ENCODE results near the gene MRPS5.

The MRPS5 gene

DNA sequence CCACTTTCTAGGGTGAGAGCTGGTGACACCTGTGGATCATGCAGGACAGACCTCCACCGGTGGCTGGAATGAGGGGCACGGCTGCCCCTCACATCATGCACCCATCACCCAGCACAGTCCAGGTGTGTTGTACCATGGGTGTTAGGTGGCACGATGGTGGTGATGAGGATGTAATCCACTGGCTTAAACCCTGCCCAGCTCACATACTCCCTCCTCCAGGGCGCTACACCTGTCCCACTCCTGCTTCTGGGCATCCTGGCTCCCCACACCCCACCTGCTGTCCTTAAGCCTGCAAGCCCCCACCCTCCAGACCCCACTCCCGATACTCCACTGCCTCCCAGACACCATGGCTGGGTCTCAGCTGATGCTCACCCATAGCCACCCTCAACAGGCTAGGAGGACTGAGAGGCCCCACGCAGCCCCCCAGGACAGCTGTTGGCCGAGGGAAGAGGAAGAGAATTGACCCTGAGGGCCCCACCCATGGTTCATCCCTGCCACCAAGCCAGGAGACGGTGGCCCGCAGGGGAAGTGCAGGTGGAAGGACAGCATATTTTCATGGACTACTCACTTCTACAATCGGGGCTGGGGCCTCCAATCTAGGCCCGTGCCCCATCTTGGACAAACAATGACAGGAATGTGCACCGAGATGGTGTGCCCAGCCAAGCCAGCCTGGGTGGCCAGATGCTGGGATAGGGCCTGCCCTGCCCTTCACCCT, 61.8 kb downstream of the MRPS5 start:
- no peak for DNase-seq

DNA sequence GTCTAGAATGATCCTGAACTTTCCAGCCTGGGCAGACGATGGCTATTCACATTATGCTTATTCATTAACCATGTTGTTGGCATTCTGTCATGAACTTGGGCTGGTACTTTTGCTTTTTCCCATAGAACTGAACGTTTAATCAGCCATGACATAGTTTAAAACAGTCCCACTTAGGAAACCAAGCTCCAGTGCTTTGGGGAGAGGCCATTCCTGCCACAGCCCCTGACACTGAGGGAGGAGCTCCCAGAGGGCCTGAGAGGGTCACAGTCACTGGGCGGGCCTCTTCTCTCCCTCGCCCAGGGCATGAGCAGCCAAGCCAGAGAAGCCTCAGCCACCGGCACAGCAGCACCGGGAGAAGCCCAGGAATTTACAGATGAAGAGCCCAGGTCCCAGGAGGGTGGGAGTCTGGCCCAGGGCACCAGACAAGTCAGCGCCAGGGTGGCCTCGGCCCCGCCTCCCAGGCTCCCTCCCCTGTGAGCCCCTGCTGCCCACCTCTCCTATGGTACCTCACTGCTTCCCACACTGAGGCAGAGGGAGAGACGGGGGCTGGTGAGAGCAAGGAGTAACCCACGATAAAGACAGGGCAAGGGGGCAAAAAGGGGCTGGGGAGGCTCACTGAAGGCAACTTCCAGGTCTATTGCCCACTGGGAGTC, 62.5 kb downstream of the MRPS5 start:
- no peak for DNase-seq

DNA sequence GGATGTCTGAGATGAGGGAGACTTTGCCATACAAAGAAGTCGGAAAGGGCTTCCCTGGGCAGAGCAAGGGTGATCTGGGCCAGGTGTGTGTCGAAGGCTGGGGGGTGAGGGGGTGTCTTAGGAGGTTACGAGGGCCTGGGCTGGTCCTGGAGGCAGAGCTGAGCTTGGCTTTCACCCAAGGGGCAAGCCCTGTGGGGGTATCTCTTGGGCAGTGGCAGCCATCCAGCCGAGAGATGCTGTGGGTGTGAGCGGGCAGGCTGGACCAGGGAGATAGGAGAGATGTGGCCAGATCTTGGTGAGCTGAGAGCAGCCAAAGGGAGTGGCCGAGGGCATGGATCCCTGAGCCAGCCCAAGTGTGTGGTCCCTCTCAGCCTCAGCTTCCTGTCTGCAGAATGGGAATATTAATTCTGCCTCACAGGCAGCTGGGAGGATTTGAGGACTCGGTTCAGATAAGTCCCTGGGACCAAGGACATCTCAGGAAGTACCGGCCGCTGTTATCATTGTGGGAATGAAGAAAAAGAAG, 63.1 kb downstream of the MRPS5 start:
- no peak for DNase-seq

DNA sequence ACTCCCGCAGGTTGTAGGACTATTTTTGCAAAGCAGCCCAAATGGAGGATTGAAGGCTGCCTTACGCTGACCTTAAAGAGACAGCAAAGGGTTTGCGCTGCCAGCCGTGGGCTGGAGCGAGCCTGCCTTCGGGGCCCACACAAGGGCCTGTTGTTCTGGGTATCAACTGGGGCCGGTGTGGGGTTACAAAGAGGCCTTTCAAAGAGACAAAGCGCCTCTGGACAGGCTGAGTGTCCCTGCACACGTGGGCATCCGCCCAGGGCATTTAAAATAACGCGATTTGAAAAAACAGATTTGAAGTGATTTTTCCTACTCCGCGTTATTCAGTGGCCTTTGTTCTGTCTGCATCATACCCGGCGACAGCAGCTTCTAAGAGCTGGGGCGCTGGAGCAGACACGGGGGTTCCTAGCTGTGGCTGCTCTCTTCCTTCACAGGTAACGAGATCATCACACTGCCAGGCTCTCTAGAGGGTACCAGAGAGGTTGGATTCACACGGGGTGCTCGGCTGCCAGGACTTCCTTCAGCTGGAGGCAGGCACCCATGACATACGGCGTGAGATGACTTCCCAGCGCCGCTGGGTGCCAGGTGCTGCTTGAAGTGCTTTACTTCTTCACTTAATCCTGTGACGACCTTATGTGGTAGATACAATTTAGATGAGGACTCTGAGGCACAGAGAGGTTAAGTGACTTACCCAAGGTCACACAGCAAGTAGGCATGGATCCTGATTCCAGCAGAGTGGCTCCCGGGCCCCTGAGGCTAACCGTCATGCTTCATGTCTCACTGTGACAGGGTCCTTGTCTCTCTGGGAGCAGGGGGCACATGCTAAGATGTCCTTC, 63.9 kb downstream of the MRPS5 start:
- no peak for DNase-seq

DNA sequence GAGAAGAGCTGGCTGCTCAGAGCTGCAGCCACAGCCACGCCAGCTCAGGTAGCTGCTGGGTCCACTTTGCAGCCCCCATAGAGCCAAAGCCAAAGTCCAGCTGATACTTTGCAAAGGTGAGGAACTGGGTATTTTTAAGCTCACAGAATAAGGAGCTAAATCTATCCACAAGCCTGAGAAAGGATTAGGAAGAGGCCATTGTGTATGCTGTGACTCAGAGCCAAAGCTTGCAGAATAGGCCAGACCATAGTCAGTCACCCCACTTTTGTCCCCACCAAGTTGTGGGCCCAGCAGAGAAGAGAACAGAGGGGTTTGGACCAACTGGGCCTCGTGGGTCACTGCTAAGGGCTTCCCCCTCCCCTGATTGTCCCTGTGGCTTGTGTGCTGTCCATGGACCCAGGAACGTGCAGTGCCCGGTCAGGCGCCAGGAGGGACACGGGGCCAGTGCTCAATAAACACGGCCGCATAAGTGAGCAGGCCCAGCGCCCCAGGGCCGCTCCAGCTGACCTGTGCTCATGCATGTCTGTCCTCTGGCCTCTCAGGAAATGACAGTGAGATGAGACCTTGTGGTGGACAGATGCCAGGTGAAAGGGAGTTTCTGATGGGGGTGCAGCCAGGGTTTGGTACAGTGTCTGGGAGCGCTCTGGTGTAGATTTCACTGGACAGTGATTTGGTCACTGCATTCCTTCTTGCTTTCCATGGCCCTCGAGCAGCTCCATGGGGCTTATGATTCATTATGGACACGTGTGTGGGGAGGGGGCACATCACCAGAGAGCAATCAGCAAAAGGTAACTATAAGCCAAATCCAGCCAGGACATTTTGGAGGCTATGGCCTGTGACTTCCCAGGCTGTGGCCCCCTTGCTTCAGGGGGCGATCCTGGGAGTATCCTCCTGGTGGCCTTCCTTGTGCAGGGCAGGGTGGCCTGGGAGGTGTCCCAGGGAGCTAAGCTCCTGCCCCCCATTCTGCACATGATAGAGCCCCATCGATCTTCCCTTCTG, 64.8 kb downstream of the MRPS5 start:
- DNase-seq, result no peak

DNA sequence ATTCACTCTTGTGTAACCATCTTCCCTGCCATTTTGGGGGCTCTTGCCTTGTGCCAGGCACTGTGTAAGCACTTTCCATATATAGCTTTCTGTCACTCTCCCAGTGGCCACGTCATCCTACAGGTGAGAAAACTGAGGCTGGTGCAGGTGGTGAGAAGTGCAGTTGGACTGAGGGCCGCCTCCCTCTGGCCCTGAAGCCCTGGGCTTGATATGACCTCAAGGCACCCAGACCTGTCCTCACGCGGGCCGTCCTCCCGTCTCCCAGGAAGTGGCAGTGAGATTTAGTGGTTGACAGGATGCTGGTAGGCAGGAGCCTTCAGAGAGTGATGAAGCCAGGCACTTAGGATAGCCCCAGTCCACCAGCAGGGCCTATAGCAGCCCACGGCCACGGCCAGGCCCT, 65.6 kb downstream of the MRPS5 start:
- DNase-seq, result no peak

DNA sequence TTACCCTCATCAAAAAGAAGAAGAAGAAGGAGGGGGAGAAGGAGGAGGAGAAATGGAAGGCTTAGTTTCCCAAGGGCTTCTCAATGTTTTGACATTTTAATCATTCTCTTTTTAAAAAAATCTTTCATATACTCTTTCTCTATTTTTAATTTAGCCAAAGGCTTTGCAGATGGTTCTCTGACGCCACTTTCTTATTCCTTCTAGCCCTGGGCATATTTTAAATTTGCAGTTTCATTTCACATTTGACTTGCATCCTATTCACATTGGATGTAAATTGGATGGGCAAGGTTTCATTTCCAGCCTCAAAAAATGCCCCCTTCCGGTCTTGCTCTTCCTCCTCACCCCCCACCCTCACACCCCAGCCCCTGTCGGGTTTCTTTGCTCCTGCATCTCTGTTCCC, 66.3 kb downstream of the MRPS5 start:
- no peak for DNase-seq

DNA sequence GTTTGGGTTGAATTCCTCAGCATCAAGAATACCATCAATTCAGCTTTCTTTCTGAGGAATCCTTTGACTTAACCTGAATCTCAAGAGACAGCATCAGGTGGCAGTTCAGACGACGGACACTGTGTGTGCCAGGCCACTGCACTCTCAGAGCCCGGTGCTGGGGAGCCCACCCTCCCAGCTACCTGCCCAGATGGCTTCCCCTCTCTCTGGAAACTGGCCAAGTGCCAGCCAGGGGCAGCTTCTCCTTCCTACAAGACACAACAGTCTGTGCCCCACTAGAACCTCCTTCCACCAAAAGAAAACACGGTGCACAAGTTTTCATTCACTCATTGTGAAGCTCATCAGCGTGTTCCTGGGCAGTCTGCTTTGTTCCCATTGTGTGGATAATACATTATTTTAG, 67.6 kb downstream of the MRPS5 start:
- DNase-seq, result no peak

DNA sequence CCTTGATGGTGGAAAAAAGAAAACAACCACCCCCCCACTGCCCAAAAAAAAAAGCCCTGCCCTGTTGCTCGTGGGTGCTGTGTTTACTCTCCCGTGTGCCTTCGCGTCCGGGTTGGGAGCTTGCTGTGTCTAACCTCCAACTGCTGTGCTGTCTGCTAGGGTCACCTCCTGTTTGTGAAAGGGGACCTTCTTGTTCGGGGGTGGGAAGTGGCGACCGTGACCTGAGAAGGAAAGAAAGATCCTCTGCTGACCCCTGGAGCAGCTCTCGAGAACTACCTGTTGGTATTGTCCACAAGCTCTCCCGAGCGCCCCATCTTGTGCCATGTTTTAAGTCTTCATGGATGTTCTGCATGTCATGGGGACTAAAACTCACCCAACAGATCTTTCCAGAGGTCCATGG, 68.1 kb downstream of the MRPS5 start:
- DNase-seq, result no peak

DNA sequence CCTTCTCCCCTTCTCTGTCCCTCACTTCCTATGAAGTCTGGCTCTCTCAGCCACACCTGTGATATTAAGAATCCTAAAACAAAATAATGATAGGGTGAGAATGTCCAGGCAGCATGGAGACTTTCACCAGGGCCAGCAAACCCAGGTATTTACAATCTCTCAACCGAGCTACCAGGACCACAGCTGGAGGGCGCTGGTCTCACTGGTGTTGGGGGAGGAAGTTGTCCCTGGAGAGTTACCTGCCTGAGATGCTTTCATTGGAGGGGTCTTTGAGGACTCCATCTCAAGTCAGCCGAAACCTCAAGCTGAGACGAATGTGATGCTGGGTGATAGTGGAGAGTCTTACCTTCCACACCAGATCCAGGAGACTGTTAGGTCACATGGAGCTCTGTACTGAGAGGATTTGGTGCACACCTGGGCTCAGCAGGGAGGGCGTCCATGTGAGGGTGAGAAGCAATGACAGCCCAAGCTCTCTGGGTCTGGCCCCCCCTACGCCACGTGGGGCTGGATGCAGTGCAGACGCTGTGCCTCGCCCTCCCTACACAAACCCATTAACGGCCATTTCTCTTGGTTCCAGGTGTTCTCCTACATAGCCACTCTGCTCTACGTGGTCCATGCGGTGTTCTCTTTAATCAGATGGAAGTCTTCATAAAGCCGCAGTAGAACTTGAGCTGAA, 68.7 kb downstream of the MRPS5 start:
- DNase-seq, result no peak

DNA sequence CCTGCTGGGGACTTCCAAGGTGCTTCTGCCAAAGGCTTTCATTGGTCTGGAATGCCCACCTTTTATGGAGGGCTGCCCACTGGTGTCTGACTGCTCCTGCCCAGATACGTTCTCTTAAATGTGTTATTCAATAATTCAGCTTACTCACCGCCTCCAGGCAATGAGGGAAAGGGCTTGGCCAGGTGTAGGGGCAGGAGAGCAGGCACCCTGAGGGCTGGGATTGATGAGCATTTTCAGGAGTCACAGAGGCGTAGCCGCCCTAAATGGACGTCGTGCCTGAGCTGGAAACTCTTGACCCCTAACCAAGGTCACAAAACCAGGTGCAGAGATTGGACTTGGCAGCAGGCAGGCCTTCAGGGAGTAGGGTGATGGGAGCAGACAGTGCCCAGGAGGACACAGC, 69.3 kb downstream of the MRPS5 start:
- DNase-seq, result no peak

DNA sequence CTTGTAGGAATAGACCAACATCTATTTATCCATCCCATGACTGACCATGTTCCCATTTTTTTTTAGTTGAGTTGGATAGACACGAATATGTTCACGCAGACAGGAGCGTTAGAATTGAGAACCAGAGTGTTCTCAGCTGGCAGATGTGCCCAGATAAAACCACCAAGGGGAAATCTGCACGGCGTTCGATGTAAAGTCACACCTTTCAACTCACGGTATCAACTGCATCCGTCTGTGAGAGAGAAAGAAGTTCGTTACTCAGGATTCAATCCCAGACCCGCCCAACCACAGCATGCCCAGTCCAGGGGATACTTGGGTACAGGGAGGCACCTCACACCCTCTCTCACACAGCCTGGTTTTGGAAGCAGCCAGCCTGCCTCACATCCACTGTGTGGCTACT, 70.0 kb downstream of the MRPS5 start:
- no peak for DNase-seq

DNA sequence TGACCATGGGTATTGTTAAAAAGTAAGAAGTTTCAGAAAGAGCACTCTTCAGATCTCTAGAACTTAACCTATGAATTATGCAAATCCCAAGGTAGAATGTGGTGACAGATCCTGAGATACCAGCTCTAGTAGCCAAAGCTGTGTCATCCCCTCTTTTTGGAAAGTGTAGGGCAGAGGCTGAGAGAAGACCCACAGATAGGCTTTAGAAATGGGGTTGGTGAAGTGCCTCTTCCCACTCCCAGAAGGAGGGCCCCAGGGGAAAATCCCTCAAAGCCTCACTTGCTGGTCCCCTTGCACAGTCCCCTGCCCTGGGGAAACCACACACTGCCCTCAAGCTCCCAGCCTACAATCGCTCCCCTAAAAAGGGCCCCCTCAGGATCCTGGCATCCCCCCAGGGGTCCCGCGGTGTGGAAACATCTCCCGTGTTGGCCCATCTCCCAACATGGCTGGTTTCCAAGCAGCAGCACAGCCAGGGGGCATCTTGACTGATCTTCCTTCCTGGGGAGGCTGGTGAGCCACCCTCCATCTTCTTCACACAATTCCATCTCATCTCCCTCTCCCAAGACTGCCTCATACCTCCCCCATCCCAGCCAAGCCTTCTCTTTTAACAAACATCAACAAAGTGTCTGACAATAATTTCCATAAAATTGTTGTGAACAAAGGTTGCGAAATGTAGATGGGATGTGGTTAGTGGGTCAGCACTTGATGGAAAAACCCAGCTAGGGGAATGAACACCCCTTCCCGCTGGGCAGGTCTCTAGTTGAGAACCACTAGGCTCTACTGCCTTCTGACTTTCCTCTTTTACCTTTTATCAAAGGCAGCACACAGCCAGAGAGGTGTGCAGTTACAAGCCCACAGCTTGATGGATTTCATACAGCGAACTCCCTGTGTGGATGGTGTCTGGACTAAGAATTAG, 71.0 kb downstream of the MRPS5 start:
- DNase-seq, result no peak

DNA sequence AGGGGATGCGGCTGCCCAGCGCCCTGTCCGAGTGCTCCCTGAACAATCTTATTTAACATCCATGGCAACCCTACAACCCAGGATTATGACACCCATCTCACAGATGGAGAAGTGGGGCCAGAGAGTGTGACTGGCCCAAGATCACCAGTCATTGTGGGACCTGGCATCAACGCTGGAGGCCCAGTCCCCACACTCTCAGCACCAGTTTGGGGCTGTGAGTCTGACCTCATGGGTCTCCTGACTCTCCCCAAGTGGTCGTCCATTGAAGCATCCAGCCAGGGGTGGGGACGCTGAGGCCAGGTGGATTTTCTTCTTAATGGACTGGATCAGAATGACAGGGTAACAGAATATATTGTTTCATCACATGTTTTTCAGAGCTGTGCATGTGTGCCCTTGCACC, 71.6 kb downstream of the MRPS5 start:
- no peak for DNase-seq

DNA sequence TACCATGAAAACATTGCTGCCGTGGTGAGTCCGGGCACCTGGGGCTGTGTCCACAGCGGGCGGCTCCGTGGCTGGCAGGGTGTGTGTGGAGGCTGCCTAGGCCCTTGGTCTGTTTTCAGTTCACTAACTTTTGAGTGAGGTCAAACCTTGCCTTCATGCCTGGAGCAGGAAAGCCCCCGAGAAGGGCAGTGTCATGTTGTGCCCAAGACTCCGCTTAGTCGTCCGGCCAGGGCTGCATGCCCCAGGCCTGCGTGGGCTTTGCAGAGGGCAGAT, 72.0 kb downstream of the MRPS5 start:
- no peak for DNase-seq

DNA sequence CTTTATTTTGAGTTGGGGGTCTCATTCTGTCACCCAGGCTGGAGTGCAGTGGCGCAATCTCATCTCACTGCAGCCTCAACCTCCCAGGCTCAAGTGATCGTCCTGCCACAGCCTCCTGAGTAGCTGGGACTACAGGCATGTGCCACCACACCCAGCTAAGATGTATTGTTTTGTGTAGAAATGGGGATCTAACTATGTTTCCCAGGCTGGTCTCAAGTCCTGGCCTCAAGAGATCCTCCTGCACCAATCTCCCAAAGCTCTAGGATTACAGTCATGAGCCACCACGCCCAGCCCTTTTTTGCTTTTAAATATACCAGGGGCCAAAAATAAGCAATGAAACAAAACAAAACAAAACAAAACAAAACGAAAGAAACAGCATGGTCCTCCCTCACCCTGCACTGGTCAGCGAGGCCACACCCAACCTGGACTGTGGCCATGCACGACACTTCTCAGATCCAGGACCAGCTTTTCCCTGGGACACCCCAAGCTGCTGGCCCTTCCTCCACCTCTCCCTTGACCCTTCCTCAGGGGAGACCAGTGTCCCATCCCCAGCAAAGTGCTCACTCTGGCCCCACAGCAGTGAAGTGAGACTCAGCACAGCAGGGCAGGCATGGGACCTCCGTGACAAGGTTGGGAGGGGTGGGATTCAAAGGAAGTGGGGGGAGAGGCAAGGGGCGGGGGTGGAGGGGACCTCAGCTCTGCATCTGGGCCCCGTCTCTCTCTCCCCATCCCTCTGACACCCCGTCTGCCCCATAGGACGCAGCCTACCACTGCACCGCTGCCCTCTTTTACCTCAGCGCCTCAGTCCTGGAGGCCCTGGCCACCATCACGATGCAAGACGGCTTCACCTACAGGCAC, 72.6 kb downstream of the MRPS5 start:
- DNase-seq, result no peak

DNA sequence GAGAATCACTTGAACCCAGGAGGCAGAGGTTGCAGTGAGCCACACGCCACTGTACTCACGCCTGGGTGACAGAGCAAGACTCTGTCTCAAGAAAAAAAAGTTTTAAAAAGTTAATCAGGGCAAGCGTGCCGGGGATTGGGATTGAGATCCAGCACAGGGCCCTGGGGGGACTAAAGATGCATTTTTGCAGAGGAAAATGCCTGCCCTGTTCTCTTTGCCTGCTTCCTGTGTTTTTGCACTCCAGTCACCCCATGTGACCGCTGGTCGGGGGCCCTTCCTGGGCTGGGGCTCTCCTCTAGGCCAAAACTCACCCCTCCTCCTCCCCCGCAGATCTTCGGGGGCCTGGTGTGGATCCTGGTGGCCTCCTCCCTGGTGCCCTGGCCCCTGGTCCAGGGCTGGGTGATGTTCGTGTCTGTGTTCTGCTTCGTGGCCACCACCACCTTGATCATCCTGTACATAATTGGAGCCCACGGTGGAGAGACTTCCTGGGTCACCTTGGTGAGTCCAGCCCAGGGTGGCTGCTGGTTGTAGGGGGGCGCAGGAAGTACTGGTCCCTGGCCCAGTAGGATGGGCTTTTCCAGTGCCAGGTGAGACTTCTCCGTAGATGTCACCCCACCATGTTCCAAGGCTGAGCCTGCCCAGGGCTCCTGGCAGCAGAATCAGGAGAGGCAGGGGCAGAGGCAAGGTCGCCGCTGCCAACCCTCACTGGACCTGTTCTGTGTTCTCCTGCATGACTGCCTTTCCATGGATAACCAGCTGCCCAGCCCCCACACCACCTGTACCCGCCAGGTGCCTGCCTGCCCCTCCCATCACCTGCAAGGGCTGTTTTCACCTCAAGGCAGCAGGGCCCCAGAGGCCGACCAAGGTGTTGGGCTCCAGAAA, 73.7 kb downstream of the MRPS5 start:
- DNase-seq, result no peak

DNA sequence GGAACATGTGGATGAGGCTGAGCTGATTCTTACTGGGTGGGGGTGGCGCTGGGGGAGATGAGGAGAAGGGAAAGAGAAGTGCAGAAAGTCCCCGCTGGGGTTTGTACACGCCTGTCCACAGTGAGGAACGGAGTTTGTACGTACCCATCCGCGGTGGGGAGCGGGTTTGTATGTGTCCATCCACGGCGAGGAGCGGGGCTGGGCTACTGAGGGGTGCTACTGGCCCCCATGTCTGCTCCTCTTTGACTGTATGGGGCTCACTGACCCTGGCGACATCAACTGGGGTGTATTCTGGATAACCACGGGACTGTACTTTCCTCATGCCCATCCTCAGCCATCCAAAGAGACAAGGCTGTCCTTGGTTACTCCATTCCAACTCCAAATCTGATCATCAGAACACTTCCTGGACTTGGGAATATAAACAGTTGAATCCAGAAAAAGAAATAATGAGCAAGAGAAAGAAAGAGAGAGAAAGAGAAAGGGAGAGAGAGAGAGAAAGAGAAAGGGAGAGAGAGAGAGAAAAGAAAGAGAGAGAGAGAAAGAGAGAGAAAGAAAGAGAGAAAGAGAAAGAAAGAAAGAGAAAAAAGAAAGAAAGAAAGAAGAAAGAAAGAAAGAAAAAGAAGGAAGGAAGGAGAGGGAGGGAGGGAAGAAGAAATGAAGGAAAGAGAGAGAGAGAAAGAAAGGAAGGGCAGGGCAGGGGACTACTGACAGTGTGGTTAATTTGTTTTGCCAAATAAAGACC, 75.1 kb downstream of the MRPS5 start:
- DNase-seq, result no peak

All from effector CD8-positive, alpha-beta T cell (primary cell).